ENCODE data around the gene RFXANK.

Gene RFXANK

GRCh38 chr19:19232261-19232721 lies 40.2 kb downstream of the RFXANK start:
- DNase-seq (ENCODE audit: low spot score), result no peak

- DNase-seq (ENCODE audit: low spot score), result no peak
These were observed 42.3 kb downstream of the RFXANK start for GRCh38 chr19:19234220-19234816.

- DNase-seq (ENCODE audit: low spot score), result no peak
These were observed 44.1 kb downstream of the RFXANK start for GRCh38 chr19:19236173-19236572.

- DNase-seq (ENCODE audit: low spot score), result no peak
These were observed 46.3 kb downstream of the RFXANK start for GRCh38 chr19:19238126-19238894.

- no peak for DNase-seq (ENCODE audit: low spot score)
These were observed 47.6 kb downstream of the RFXANK start for GRCh38 chr19:19239675-19240074.

- DNase-seq (ENCODE audit: low spot score), result no peak
These were observed 48.4 kb downstream of the RFXANK start for GRCh38 chr19:19240476-19240875.

- no peak for DNase-seq (ENCODE audit: low spot score)
These were observed 58.2 kb downstream of the RFXANK start for GRCh38 chr19:19250196-19250801.
